Mesothelial cell of epicardium (in vitro differentiated cells): ENCODE results near the gene THSD4. TPM values are rescaled to one million over a fixed set of nuclear protein-coding genes. Genes with fewer than 3 reads are reported as not detected.

Source experiments
- DNase-seq, 2 experiments: peaks; one replicate each; pipeline ENCODE4 v3.0.0; 2021; ENCODE audit warnings: low spot score in 2 of 2; ENCODE audit not compliant: unreplicated experiment in 2 of 2
- H3K27ac Mint-ChIP-seq: 2 replicates; pipeline ENCODE4 v1.8.0; 2021; ENCODE audit warnings: mixed read lengths
- H3K27me3 Mint-ChIP-seq: 2 replicates; pipeline ENCODE4 v1.8.0; 2021; ENCODE audit warnings: low read depth, mixed read lengths
- H3K36me3 Mint-ChIP-seq: 2 replicates; pipeline ENCODE4 v1.8.0; 2021; ENCODE audit warnings: mixed read lengths
- H3K4me1 Mint-ChIP-seq: 2 replicates; pipeline ENCODE4 v1.8.0; 2021; ENCODE audit warnings: mixed read lengths
- H3K4me3 Mint-ChIP-seq: 2 replicates; pipeline ENCODE4 v1.8.0; 2021; ENCODE audit warnings: mild to moderate bottlenecking, moderate library complexity, mixed read lengths
- H3K9me3 Mint-ChIP-seq: 2 replicates; pipeline ENCODE4 v1.8.0; 2021; ENCODE audit warnings: mixed read lengths
- CTCF ChIP-seq: fragments of 200-600 bp; sonication (generic); IDR thresholded peaks from one replicate; pipeline ENCODE4 v1.5.0; 2021; ENCODE audit warnings: antibody characterized with exemption; ENCODE audit not compliant: unreplicated experiment
- total RNA-seq: library from RNA; stranded (reverse); gene quantifications from 3 replicates; pipeline ENCODE4 v1.2.1, GENCODE V29; 2021

THSD4 gene
- total RNA-seq, 1 donor from 2014 or later, result 93.9 TPM

- Mint-ChIP-seq H3K27ac (peak overlapping the region; percentile 84), H3K36me3 (peaks cover 3% of the 10 kb centered on the region), H3K4me3 (no peak overlapping the region), H3K4me1 (peaks cover 50% of the 10 kb centered on the region), H3K9me3 (peaks cover 3% of the 10 kb centered on the region), H3K27me3 (no peaks in the 10 kb centered on the region)
- TF ChIP-seq CTCF, result no peak
- DNase-seq, result no peak
Observed at GRCh38 chr15:71707230-71708050, 592.2 kb downstream of the THSD4 start.

- no peak for DNase-seq
- Mint-ChIP-seq H3K4me3 (no peak overlapping the region), H3K9me3 (peaks cover 3% of the 10 kb centered on the region), H3K27ac (peak overlapping the region; percentile 84), H3K36me3 (peaks cover 3% of the 10 kb centered on the region), H3K4me1 (peaks cover 51% of the 10 kb centered on the region), H3K27me3 (no peaks in the 10 kb centered on the region)
- no peak for TF ChIP-seq CTCF
Observed at GRCh38 chr15:71708051-71708429, 592.8 kb downstream of the THSD4 start.

- no peak for DNase-seq
Observed at GRCh38 chr15:71708741-71709140, 593.5 kb downstream of the THSD4 start.

GRCh38 chr15:71709808-71710418 is 594.6 kb downstream of the THSD4 start:
- Mint-ChIP-seq H3K36me3 (no peaks in the 10 kb centered on the region), H3K4me3 (no peak overlapping the region), H3K9me3 (peaks cover 3% of the 10 kb centered on the region), H3K27ac (no peak overlapping the region), H3K27me3 (no peaks in the 10 kb centered on the region), H3K4me1 (peaks cover 54% of the 10 kb centered on the region)
- no peak for DNase-seq
- TF ChIP-seq CTCF, result no peak

More at GRCh38 chr15:71708741-71709140, 593.5 kb downstream of the THSD4 start:
- Mint-ChIP-seq H3K27me3 (no peaks in the 10 kb centered on the region), H3K36me3 (peaks cover 3% of the 10 kb centered on the region), H3K4me1 (peaks cover 57% of the 10 kb centered on the region), H3K27ac (peak overlapping the region; percentile 84), H3K9me3 (peaks cover 3% of the 10 kb centered on the region), H3K4me3 (no peak overlapping the region)
- no peak for TF ChIP-seq CTCF

- H3K27me3 Mint-ChIP-seq, result no peaks in the 10 kb centered on the region
- H3K27ac Mint-ChIP-seq, result peak overlapping the region; percentile 22
- no peak for TF ChIP-seq CTCF
- no peak for DNase-seq
- H3K9me3 Mint-ChIP-seq, result peaks cover 3% of the 10 kb centered on the region
- H3K4me1 Mint-ChIP-seq, result peaks cover 38% of the 10 kb centered on the region
- no peak overlapping the region for H3K4me3 Mint-ChIP-seq
- H3K36me3 Mint-ChIP-seq, result no peaks in the 10 kb centered on the region
Observed at GRCh38 chr15:71712182-71712581, 596.9 kb downstream of the THSD4 start.
